HUDEP-2 (cell line): ENCODE results near the gene PGAM2.

Experiments used
- DNase-seq, 76 experiments: peaks; one replicate each; lab custom pipeline; 2025; ENCODE audit not compliant: unreplicated experiment in 76 of 76; lab: John Stamatoyannopoulos, UW

Gene PGAM2

GRCh38 chr7:44103923-44104859 lies 38.8 kb upstream of the PGAM2 start, which contains the start of gene AEBP1:
TSS of gene AEBP1 (plus strand) at chr7:44104345. CDS start at chr7:44104666, 321 bp downstream.
- DNase-seq: no peak

- DNase-seq: no peak
These were observed 38.2 kb upstream of the PGAM2 start for GRCh38 chr7:44103566-44103922.

GRCh38 chr7:44102846-44103565 lies 37.6 kb upstream of the PGAM2 start:
- no peak for DNase-seq

- DNase-seq: no peak
These were observed 36.8 kb upstream of the PGAM2 start for GRCh38 chr7:44101966-44102845.

GRCh38 chr7:44101303-44101965 lies 36.1 kb upstream of the PGAM2 start:
- DNase-seq: no peak

- DNase-seq: no peak
These were observed 35.3 kb upstream of the PGAM2 start for GRCh38 chr7:44100458-44101302.

- DNase-seq: no peak
These were observed 34.3 kb upstream of the PGAM2 start for GRCh38 chr7:44099669-44100068.

GRCh38 chr7:44098092-44099068 lies 33.0 kb upstream of the PGAM2 start:
- no peak for DNase-seq

- DNase-seq: peak in 9 of 76 experiments; percentile 7 to 43 (median 28)
These were observed 31.9 kb upstream of the PGAM2 start for GRCh38 chr7:44097064-44097932.

- no peak for DNase-seq
These were observed 31.0 kb upstream of the PGAM2 start for GRCh38 chr7:44096326-44096881.

- DNase-seq: no peak
These were observed 30.4 kb upstream of the PGAM2 start for GRCh38 chr7:44095781-44096180.

GRCh38 chr7:44094883-44095592 lies 29.7 kb upstream of the PGAM2 start:
- no peak for DNase-seq

GRCh38 chr7:44094365-44094764 lies 29.0 kb upstream of the PGAM2 start:
- no peak for DNase-seq

- no peak for DNase-seq
These were observed 27.8 kb upstream of the PGAM2 start for GRCh38 chr7:44093102-44093641.

GRCh38 chr7:44087911-44088838 lies 22.8 kb upstream of the PGAM2 start:
- no peak for DNase-seq
